Measurements from ENCODE around the gene HSPB6.

HSPB6 gene

DNA sequence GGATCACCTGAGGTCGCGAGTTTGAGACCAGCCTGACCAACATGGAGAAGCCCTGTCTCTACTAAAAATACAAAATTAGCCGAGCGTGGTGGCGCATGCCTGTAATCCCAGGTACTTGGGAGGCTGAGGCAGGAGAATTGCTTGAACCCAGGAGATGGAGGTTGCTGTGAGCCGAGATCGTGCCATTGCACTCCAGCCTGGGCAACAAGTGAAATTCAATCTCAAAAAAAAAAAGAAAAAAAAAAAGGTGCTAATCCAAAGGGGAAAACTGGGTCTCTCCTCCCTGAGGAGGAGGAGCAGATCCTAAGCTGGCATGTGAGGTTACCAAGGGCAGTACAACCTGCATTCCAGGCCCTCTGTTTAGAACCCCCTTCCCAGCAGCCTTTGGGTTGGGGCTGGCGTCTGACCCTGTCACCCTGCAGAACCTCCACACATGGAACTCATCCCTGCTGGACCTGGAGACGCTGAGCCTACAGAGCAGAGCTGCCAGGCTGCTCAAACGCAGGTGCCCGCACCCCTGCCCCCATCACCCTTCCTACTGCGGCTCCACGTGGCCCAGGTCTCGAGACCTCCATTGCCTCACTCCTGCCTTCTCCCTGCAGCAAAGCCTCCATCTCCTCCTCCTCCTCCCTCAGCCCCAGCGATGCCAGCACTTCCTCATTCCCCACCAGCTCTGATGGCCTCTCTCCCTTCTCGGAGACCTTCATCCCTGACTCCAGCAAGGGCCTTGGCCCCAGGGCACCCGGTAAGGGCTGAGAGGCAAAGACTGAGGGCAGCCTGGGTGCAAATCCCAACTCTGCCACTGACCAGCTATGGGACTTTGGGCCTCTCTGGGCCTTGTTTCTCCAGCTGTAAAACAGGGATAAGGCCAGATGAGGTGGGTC lies 7.8 kb upstream of the HSPB6 start:
- DNase-seq: no peak

DNA sequence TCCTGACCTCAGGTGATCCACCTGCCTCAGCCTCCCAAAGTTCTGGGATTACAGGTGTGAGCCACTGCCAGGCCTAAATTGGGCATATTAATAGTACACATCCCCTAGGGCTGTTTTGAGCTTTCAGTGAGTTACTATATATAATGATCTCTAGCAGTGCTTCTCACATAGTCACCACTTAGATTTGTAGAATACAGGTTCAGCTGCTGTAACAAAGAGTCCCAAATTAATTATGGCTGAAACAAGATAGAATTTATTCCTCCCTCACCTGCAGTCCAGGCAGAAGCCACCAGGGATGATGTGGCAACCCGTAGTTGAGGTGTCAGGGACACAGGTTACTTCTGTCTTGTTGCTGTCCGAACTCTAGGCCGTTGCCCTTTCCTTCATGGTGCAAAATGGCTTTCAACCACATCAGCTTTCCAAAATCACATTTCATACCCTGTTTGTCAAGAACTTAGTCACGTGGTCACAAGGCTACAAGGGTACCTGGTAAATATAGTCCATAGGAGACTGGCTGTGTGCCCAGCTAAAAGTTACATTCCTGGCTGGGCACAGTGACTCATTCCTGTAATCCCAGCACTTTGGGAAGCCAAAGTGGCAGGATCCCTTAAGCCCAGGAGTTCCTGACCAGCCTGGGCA lies 4.0 kb upstream of the HSPB6 start:
- no peak for DNase-seq

DNA sequence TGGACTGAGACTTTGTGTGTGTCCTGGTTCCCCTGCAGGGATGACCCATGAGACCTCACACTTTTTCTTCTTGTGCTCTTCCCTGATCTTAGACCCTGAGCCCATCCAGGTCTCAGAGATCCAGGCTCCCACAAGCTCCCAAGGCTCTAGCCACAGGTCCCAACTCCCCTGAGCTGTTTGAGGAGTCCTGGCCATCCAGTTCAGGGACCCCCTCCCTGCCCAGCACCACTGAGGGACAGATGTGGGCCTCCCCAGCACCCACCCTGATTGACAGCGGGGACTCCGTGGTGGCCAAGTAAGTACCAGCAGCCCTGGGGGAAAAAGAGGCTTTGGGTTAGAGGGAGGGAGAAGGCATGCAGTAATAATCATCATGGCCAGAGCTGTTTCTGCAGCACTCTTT lies 2.9 kb upstream of the HSPB6 start:
- DNase-seq: no peak

DNA sequence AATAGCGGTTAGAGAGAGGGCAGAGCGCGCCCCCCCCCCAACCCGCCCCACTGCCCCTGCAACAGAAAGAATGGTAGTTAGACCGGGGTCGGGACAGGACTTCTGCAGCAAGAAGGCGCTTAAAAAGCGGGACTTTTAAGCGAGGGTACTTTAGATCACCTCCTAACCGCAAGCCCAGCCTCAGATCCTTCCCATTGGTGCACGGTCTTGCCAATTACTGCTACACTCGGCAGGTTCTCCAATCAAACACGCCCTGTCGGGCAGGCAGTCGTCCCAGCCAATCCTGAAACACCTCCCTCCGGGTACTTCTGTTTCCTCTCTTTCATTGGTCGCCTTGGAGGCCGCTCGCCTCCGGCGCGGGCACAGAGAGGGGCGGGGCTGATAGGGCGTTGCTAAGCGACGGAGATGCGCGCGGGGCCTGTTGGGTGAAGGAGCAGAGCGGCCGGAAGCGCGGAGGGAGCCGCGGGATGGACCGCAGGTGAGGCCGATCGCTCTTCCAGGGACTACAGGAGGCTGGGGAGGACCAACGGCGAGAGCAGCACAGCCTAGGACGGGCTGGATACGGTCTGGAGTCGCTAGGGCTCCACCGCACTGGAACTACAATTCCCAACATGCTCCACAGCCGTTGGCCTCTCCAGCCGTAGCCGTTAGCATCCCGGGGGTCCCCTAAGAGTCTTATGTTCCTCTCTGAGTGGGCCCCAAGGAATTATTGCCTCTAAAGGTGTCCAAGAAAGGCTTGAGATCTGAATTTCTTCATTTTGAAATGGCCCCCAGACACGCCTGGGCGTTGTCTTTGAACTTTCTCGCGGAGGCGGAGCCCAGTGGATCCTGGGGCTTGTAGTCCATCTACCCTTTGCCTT lies 1.1 kb upstream of the HSPB6 start, which contains the start of gene PROSER3:
PROSER3 (plus strand) TSS at position 428 of the 860 bp plus-strand sequence; CDS start at position 468, 40 bp downstream.
- peak; percentile 98 for DNase-seq

DNA sequence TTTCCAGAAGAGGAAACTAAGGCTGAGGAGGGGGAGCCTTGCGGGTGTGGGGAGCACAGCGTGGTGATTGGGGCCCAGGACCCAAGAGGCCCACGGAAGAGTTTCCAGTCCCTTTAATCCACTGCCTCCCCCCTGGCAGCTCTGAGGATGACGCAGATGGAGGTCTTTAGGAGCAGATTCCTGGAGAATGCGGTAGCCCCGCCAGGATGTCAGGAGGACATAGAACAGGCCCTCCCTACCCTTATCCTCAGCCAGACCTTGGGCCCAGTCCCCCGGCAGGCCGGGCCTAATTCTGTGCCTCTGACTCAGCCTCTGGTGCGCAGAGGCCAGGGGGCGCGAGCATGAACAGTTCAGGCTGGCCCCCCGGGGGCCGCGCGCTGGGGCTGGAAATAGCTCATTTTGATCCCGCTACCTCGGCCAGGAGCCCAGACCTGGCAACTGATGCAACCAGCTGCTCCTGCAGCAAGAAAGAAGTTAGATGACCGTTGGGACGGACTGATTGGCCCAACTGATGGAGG lies 461 bp upstream of the HSPB6 start:
- DNase-seq: no peak

DNA sequence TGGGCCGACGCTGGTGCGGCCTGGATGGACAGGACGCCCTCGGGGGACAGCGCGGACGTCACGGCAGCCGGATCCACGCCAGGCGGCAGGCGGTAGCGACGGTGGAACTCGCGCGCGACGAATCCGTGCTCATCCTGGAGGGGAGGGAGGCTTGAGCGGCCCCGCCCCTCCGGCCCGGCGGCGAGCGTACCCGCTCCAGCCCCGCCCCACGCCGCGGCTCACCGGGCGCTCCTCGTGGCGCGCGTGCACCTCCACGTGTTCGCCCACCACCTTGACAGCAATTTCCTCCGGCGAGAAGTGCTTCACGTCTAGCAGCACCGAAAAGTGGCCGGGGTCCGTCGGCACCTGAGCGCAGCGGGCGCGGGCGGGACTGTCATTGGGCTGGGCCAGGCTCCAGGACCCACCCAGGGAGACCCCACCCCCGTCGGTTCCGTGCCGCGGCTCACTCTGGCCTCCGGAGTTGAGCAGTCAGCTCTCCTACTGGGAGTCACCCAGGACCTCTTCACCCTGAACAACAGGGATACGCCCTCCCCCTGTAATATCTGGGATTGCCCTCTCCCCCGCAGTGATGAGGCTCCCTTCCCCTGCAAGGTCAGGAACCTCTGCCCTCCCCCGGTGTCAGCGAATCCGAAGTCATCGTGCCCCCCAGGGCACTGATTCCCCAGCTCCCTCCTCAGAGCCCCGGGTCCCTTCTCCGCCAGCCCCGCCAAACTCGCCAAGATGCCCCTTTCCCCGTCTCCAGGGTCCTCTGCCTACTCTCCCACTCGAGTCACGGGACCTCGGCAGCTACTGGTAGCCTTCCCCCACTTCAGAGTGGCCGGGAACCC lies 1.1 kb downstream of the HSPB6 start:
- DNase-seq: peak; percentile 55

DNA sequence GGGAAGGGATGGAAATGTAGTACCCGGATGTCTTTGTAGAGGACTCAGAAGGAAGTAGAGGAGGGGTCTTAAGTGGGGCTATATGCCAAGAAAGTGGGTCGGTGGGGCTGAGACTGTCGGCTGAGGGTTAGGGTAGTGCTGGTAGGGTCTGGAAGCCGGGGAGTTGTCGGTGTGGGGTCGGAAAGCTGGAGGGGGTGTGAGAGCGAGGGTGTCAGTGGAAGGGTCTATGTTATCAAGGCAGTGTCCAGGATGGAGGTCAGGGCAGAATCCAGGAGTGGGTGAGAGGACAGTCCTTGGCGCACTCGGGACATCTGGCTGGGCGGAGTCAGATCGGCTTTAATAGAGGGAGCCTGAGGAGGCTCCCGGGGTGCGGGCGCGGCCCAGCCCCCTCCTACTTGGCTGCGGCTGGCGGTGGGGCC lies 1.7 kb downstream of the HSPB6 start:
- no peak for DNase-seq

DNA sequence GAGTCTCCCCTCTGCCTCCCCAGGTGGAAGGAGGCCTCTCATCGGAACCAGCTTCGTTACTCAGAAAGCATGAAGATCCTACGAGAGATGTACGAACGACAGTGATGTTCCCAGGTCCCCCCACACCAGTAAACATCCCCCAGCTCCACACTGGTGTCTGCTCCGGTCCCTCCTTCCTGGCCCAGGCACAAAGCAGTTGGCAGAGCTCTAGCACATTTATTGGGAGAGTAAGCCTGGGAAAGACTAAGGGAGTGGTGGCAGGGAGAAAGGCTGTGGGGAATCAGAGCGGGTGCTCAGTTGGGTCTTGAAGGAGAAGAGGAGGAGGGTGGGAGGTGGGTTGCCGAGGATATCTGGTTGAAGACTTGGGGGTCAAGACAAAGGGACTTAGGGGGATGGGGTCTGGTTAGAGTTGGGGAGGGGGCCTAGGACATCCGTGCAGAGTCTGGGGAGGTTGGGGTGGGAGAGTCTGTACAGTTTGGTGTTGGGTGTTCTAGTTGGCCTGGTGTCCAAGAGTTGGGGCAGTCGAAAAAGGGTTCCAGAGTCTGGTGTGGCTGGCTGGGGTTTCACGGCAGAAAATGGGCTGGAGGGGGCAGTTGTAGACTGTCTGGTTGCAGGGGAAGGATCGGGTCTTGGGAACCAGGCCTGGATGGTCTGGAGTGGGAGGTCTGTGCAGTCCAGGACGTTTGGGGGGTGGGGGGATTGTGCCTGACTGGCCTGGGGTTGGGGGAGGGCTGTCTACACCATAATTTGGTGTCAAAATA lies 2.3 kb downstream of the HSPB6 start:
- no peak for DNase-seq

DNA sequence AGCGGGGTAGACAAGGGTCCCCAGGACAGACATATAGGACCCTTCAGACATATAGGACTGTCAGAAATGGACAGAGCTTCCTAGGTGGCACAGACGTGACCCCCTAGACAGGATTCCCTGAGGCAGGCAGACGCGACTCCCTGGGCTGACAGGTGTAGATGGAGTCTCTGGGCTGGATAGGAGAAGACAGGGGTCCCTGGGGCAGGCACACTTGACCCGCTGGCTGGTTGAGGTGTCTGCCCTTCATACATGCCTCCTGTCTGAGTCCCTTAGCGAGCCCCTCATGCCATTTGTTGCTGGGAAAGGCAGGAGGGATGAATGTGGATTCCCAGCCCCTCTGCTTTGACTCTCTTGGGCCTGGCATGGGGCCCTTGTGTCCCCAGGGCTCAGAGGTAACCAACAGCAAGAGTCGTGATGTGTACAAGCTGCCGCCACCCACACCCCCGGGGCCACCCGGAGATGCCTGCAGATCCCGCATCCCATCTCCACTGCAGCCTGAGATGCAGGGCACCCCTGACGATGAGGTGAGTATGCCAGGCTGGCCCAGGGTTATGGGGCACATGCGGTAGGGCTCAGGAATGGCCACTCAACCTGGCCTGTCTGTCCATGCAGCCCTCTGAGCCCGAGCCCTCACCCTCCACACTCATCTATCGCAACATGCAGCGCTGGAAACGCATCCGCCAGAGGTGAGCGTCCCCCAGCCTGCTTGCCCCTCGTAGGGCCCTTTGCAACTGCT lies 3.0 kb downstream of the HSPB6 start:
- no peak for DNase-seq

DNA sequence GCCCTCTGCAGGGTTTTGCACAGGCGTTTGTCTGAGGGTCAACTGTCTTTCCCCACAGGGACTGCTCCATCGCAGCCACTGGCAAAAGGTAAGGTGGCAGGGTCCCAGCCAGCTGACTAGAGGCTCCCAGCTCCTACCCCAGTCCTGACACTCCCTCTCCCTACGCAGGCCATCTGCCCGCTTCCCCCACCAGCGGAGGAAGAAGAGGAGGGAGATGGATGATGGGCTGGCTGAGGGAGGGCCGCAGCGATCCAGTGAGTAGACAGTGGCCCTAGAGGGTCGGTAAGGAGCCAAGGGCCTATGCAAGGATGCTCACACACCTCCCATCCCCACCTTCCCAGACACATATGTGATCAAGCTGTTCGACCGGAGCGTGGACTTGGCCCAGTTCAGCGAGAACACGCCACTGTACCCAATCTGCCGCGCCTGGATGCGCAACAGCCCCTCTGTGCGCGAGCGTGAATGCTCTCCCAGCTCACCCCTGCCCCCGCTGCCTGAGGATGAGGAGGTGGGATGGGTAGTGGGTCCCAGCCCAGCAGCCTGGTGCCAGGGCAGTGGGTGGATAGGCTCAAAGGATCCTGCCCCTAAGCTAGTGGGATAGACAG lies 4.0 kb downstream of the HSPB6 start:
- DNase-seq: no peak

DNA sequence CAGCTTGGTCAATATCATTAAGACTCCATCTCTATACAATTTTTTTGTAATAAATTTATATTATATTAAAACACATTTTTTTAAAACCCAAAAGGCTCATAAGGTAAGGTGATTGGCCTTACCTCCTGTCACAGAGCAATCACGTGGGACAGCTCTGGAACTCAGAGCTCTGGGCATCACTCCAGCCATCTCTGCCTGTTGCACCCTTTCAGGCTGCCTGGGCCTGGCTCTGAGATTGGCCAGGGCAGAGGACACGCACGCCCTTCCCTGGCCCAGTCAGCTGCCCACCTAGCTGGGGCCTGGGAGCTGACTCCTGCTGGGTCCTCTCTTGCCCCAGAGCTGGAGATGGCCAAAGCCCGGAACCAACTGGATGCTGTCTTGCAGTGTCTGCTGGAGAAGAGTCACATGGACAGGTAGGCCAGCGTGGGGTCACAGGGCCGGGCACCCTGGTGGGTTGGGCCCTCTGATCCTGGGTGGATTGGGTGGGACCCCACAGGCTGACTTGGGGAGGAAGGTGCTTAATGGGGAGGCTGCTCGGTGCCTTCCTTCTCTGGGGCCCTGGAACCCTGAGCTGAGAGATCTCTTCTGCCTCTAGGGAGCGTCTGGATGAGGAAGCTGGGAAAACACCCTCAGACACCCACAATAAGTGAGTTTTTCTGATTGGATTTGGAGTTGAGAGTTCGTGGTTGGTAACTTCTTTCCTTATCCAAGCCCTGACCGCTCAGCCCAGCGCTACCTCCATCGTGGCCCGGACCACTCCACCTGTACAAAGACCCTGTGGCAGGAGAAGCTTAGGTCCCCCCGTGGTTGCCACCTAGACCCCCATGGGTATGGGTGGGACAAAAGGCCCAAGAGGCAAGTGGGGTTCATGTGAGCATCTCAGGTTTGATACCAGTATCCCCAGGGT lies 4.7 kb downstream of the HSPB6 start:
- no peak for DNase-seq

DNA sequence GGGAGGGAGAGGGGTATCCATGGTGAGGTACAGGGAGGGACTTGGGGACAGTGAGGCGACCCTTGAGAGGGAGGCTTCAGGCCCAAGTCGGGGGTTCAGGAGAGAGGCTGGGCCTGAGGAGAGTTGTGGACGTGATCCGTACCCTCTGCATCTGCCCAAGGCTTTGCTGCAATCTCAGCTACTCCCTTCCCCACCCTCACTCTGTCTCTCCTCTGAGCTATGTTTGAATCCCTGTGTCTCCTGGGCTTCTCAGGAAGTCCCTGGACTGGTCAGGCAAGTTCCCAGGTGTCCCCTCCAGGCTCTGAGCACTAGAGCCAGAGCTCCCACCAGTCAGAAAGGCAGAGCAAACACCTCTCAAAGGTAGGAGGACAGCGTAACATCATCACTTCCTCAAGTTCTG lies 6.7 kb downstream of the HSPB6 start:
- no peak for DNase-seq

DNA sequence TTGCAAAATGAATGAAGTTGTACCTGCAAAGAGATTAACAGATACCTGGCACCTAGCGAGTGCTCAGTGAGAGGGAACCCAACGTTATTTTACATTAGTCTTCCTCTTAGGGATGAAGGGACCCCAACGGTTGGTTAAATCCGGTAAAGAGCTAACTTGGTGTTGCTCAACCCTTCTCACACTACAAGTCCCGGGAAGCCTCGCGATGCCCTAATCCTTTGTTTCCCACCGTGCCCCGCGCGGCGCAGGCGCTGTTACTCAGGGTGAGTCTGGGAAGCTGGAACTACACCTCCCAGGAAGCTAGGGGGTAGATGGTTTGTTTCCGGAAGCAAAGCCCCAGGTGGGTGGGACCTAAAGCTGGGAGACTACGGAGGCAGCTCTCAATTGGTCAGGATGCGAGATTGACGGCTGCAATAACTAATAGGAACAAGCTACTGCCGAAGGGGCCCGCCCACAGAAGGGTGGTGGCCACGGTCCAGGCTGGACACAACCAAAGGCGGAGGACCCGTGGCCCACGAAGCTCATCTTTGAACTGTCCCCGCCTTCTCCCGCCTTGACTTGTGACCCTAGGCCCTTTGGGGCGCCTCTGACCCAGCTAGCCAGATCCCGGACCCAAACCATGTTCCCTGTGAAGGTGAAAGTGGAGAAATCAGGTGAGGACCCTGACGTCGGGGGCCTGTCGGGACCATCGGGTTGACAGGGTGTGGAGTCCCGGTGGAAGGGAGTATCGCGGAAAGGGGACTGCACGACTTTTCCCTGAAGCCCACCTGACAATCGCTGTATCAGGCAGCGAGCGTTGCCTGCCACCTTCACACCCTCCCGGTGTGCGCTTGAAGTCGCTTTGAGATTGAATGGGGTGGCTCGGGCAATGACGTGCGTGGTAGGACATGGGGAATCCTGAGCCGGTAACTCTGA lies 8.5 kb downstream of the HSPB6 start, which contains the start of gene LIN37:
LIN37 (plus strand) TSS at position 471 of the 915 bp plus-strand sequence; CDS start at position 620, 149 bp downstream.
- peak; percentile 99 for DNase-seq

DNA sequence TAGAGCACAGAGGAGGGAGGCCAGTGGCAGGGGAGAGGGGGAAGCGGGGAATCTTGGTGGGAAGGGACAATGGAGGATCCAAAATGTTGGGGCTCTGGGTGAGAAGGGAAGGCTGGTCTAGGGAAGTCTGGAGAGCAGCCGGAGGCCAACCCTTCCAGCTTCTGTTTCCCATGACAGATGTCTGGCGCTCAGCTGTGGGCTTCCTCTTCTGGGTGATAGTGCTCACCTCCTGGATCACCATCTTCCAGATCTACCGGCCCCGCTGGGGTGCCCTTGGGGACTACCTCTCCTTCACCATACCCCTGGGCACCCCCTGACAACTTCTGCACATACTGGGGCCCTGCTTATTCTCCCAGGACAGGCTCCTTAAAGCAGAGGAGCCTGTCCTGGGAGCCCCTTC lies 10.3 kb downstream of the HSPB6 start:
- DNase-seq: no peak

DNA sequence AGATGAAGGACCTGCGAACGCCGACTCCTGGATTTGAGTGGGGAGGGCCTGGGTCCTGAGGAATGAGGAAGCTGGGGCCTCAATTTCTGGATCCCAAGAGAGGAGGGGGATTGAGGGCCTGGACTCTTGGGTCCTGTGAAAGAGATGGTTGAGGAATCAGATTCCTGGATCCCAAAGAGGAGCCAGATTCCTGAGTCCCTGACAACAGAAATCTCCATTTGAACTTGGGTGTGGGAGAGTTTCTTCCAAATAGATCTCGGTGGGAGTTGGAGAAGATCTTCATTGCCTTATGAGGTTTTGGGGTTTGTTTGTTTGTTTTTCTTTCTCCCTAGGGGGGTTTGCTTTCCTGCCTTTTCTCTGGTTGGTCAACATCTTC lies 10.8 kb downstream of the HSPB6 start:
- DNase-seq: no peak

DNA sequence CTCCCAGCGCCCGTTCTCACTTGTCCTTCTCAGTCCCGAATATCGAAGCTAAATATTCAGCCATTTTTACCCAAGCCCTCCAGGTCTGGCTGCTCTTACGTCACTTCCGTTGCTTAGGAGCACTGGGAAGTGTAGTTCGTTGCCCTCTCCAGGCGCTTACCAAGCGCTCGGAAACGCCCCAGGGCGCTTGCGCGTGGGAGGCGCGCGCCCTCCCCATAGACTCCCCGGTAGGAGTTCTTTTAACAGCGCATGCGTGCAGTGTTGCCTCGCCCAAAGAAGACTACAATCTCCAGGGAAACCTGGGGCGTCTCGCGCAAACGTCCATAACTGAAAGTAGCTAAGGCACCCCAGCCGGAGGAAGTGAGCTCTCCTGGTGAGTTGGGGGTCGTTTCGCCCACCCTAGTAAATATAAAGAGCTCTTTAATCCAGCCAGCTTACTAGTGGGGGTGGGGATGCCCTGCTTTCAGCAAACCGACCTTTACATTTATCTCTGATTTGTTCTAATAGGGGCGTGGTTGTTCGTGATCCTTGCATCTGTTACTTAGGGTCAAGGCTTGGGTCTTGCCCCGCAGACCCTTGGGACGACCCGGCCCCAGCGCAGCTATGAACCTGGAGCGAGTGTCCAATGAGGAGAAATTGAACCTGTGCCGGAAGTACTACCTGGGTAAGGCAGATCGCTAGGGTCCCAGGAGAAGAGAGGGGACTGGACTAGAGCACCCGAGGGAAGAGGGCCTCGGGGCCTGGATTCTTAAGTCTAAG lies 11.3 kb downstream of the HSPB6 start, which contains the start of the genes PSENEN and U2AF1L4:
PSENEN (plus strand) TSS at position 324 of the 759 bp plus-strand sequence; CDS start at position 604, 280 bp downstream.
U2AF1L4 (minus strand) TSS at position 91 of the 759 bp plus-strand sequence; CDS start at position 64, 27 bp downstream.
- DNase-seq: peak; percentile 95
